T-helper 17 cell (primary cell): ENCODE measurements around the gene OPRD1. TPM values are rescaled to one million over a fixed set of nuclear protein-coding genes. Genes with fewer than 3 reads are reported as not detected.

Source experiments
- ATAC-seq: fragments of 150-1000 bp; cut with Tn5 transposase; 2 replicates; pipeline ENCODE4 v1.10.0; 2021; ENCODE audit warnings: mild to moderate bottlenecking, moderate library complexity
- DNase-seq, 3 donors: peaks; one replicate each; pipeline versions ENCODE4 v3.0.0 to v3.0.0-alpha.2; 2020 to 2021
- H3K9me3 ChIP-seq: one replicate; pipeline ENCODE4 v1.7.0; 2013; ENCODE audit warnings: low read length, mild to moderate bottlenecking; ENCODE audit not compliant: control insufficient read depth, poor library complexity, severe bottlenecking
- H3K27ac Mint-ChIP-seq: one replicate; pipeline ENCODE4 v1.8.0; 2022; ENCODE audit warnings: mild to moderate bottlenecking, moderate library complexity, mixed read lengths
- H3K27me3 Mint-ChIP-seq: one replicate; pipeline ENCODE4 v1.8.0; 2022; ENCODE audit warnings: mixed read lengths
- H3K36me3 Mint-ChIP-seq: one replicate; pipeline ENCODE4 v1.8.0; 2022; ENCODE audit warnings: low read depth, mixed read lengths
- H3K4me1 Mint-ChIP-seq: one replicate; pipeline ENCODE4 v1.8.0; 2022; ENCODE audit warnings: mild to moderate bottlenecking, mixed read lengths
- H3K4me3 Mint-ChIP-seq: one replicate; pipeline ENCODE4 v1.8.0; 2022; ENCODE audit warnings: mild to moderate bottlenecking, moderate library complexity, mixed read lengths
- total RNA-seq, 4 donors: library from RNA in 2 of 4; stranded (reverse) in 2 of 4; gene quantifications; one replicate each; pipeline ENCODE4 v1.2.3 and lab custom pipeline; 2022 to 2026

The OPRD1 gene
- total RNA-seq, 2 donors from 2014 or later, result not detected

DNA sequence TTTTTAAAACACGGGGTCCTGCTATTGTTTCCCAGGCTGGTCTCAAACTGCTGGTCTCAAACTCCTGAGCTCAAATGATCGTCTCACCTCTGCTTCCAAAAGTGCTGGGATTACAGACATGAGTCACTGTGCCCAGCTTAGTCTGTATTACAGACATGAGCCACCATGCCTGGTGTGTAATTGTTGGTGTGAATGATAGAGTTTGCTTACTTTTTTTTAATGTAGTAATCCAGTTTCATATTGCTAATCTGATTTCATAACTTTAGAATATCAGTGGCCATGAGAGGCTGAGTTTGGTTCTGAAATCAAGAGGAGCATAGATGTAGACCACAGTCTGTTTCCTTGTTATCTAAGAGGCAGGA, 105.8 kb downstream of the OPRD1 start:
- ATAC-seq (no peak), DNase-seq (no peak)
- no peaks in the 10 kb centered on the region for H3K27me3 Mint-ChIP-seq
- no peaks in the 10 kb centered on the region for H3K36me3 Mint-ChIP-seq
- peaks cover 49% of the 10 kb centered on the region for H3K4me1 Mint-ChIP-seq
- peak overlapping the region; percentile 95 for H3K27ac Mint-ChIP-seq
- H3K9me3 ChIP-seq, result no peaks in the 10 kb centered on the region
- peak overlapping the region; percentile 97 for H3K4me3 Mint-ChIP-seq

Other genes with a start within 250 kb of the OPRD1 start
- gene RAB42, start 219.9 kb upstream of the OPRD1 start, total RNA-seq, result not detected
- gene TAF12, start 169.1 kb upstream of the OPRD1 start, total RNA-seq, result 10 to 100 TPM; 14.2 to 15.8 TPM
- gene RNU11, start 163.6 kb upstream of the OPRD1 start, total RNA-seq, result not detected
- 10 to 100 TPM; 11.8 to 13.1 TPM for gene GMEB1, start 143.4 kb upstream of the OPRD1 start, total RNA-seq
- 10 to 100 TPM; 70.9 to 79.7 TPM for gene YTHDF2, start 75.2 kb upstream of the OPRD1 start, total RNA-seq
- gene EPB41, start 102.4 kb downstream of the OPRD1 start, total RNA-seq, result 100 to 1,000 TPM; 193 to 221 TPM